ENCODE measurements around the gene CFAP74. TPM values are rescaled to one million over a fixed set of nuclear protein-coding genes. Genes with fewer than 3 reads are reported as not detected.

The CFAP74 gene
- total RNA-seq, 2 donors from 2014 or later = 9.1 TPM; not detected in 1

GRCh38 chr1:1978108-1978507, 25.5 kb downstream of the CFAP74 start:
- WGBS = 92% methylated on average over 11 of the region's 11 CpGs
- Histone ChIP-seq H3K36me3 (no peaks in the 10 kb centered on the region), H3K4me1 (replicated peaks) (no peaks in the 10 kb centered on the region), H3K4me3 (no peak overlapping the region), H3K9me3 (no peaks in the 10 kb centered on the region), H3K27me3 (replicated peaks; ENCODE audit: insufficient read depth) (no peaks in the 10 kb centered on the region), H3K27ac (no peak overlapping the region)
- intact Hi-C loops (cut with DNase I) = no loop called here
- no peak for TF ChIP-seq POLR2AphosphoS5 (IDR thresholded peaks at IDR 0.05)
- TF ChIP-seq CTCF (IDR thresholded peaks at IDR 0.05) = no peak
- TF ChIP-seq POLR2A (IDR thresholded peaks at IDR 0.05) = no peak
- DNase-seq (ENCODE audit: low spot score) = no peak

- DNase-seq (ENCODE audit: low spot score) = no peak
- Histone ChIP-seq H3K9me3 (no peaks in the 10 kb centered on the region), H3K36me3 (no peaks in the 10 kb centered on the region), H3K27me3 (replicated peaks; ENCODE audit: insufficient read depth) (no peaks in the 10 kb centered on the region), H3K4me3 (no peak overlapping the region), H3K4me1 (replicated peaks) (no peaks in the 10 kb centered on the region), H3K27ac (no peak overlapping the region)
- WGBS = 79% methylated on average over 19 of the region's 19 CpGs
- intact Hi-C loops (cut with DNase I) = no loop called here
- TF ChIP-seq POLR2AphosphoS5 (IDR thresholded peaks at IDR 0.05) = no peak
- TF ChIP-seq CTCF (IDR thresholded peaks at IDR 0.05) = no peak
- TF ChIP-seq POLR2A (IDR thresholded peaks at IDR 0.05) = no peak
These were observed 27.6 kb downstream of the CFAP74 start for GRCh38 chr1:1976031-1976430.

- H3K9me3 ChIP-seq = no peaks in the 10 kb centered on the region
- H3K27ac ChIP-seq = no peak overlapping the region
- H3K27me3 ChIP-seq (replicated peaks; ENCODE audit: insufficient read depth) = no peaks in the 10 kb centered on the region
- 81% methylated on average over 14 of the region's 14 CpGs for WGBS
- H3K4me1 ChIP-seq (replicated peaks) = no peaks in the 10 kb centered on the region
- H3K36me3 ChIP-seq = no peaks in the 10 kb centered on the region
- DNase-seq (ENCODE audit: low spot score) = no peak
- TF ChIP-seq POLR2AphosphoS5 (IDR thresholded peaks at IDR 0.05) (no peak), POLR2A (IDR thresholded peaks at IDR 0.05) (no peak), CTCF (IDR thresholded peaks at IDR 0.05) (no peak)
- intact Hi-C loops (cut with DNase I) = no loop called here
- H3K4me3 ChIP-seq = no peak overlapping the region
These were observed 28.1 kb downstream of the CFAP74 start for GRCh38 chr1:1975535-1975934.

GRCh38 chr1:1974834-1975233, 28.8 kb downstream of the CFAP74 start:
- WGBS = 74% methylated on average over 22 of the region's 22 CpGs
- H3K27ac ChIP-seq = no peak overlapping the region
- TF ChIP-seq POLR2A (IDR thresholded peaks at IDR 0.05) (no peak), CTCF (IDR thresholded peaks at IDR 0.05) (no peak), POLR2AphosphoS5 (IDR thresholded peaks at IDR 0.05) (no peak)
- H3K27me3 ChIP-seq (replicated peaks; ENCODE audit: insufficient read depth) = no peaks in the 10 kb centered on the region
- H3K4me3 ChIP-seq = no peak overlapping the region
- no peaks in the 10 kb centered on the region for H3K4me1 ChIP-seq (replicated peaks)
- no peaks in the 10 kb centered on the region for H3K9me3 ChIP-seq
- no peak for DNase-seq (ENCODE audit: low spot score)
- H3K36me3 ChIP-seq = no peaks in the 10 kb centered on the region
- intact Hi-C loops (cut with DNase I) = no loop called here

GRCh38 chr1:1973716-1974642, 29.6 kb downstream of the CFAP74 start:
- H3K27ac ChIP-seq = no peak overlapping the region
- H3K4me3 ChIP-seq = no peak overlapping the region
- intact Hi-C loops (cut with DNase I) = no loop called here
- H3K4me1 ChIP-seq (replicated peaks) = no peaks in the 10 kb centered on the region
- no peaks in the 10 kb centered on the region for H3K9me3 ChIP-seq
- no peak for DNase-seq (ENCODE audit: low spot score)
- 83% methylated on average over 34 of the region's 34 CpGs for WGBS
- no peak for TF ChIP-seq CTCF (IDR thresholded peaks at IDR 0.05)
- no peak for TF ChIP-seq POLR2AphosphoS5 (IDR thresholded peaks at IDR 0.05)
- no peaks in the 10 kb centered on the region for H3K36me3 ChIP-seq
- H3K27me3 ChIP-seq (replicated peaks; ENCODE audit: insufficient read depth) = no peaks in the 10 kb centered on the region
